Lung microvascular endothelial cell (primary cell): ENCODE results near the gene SMYD5. TPM values are rescaled to one million over a fixed set of nuclear protein-coding genes. Genes with fewer than 3 reads are reported as not detected.
"Not testable (repeated sequence)": the region's sequence is repeated elsewhere in the genome, so short reads cannot be mapped to it uniquely, and the experiment has no call there.

Experiments used
- DNase-seq, 2 donors: peaks; one replicate each; pipeline versions ENCODE4 v3.0.0 to v3.0.0-alpha.2; 2010; ENCODE audit warnings: low read depth in 2 of 2
- total RNA-seq: library from RNA; depleted of rRNA; stranded (reverse); fragments of >200 nt; gene quantifications from 2 replicates; pipeline ENCODE4 v1.2.1, GENCODE V29; 2014

The SMYD5 gene
- 9.4 and 11.1 TPM in 2 replicates for total RNA-seq

- peak; percentile 80 to 93 for DNase-seq
These were observed at the start of gene SMYD5 for GRCh38 chr2:73214120-73215035. Gene SMYD5 (plus strand): TSS chr2:73214245. CDS start chr2:73214267, 22 bp downstream.

GRCh38 chr2:73165978-73166377 lies 48.1 kb upstream of the SMYD5 start:
- DNase-seq = not testable (repeated sequence)

- not testable (repeated sequence) for DNase-seq
These were observed 47.2 kb upstream of the SMYD5 start for GRCh38 chr2:73166813-73167212.

GRCh38 chr2:73168348-73168747 lies 45.7 kb upstream of the SMYD5 start:
- not testable (repeated sequence) for DNase-seq

- DNase-seq = not testable (repeated sequence)
These were observed 43.7 kb upstream of the SMYD5 start for GRCh38 chr2:73170341-73170740.

GRCh38 chr2:73172963-73173362 lies 41.1 kb upstream of the SMYD5 start:
- DNase-seq = no peak

GRCh38 chr2:73173781-73174180 lies 40.3 kb upstream of the SMYD5 start:
- no peak for DNase-seq

GRCh38 chr2:73174244-73174643 lies 39.8 kb upstream of the SMYD5 start:
- no peak for DNase-seq

- DNase-seq = no peak
These were observed 38.9 kb upstream of the SMYD5 start for GRCh38 chr2:73174941-73175662.

GRCh38 chr2:73175663-73176204 lies 38.3 kb upstream of the SMYD5 start:
- peak; percentile 69 to 70 for DNase-seq

GRCh38 chr2:73176205-73176880 lies 37.7 kb upstream of the SMYD5 start:
- DNase-seq = peak in 1 of 2 donors; percentile 21

- peak; percentile 88 to 90 for DNase-seq
These were observed 37.0 kb upstream of the SMYD5 start for GRCh38 chr2:73176881-73177644.

- no peak for DNase-seq
These were observed 36.3 kb upstream of the SMYD5 start for GRCh38 chr2:73177645-73178255.

GRCh38 chr2:73185965-73186364 lies 28.1 kb upstream of the SMYD5 start:
- no peak for DNase-seq

GRCh38 chr2:73187549-73187948 lies 26.5 kb upstream of the SMYD5 start:
- DNase-seq = no peak

- no peak for DNase-seq
These were observed 16.5 kb upstream of the SMYD5 start for GRCh38 chr2:73197579-73197978.

GRCh38 chr2:73200281-73200680 lies 13.8 kb upstream of the SMYD5 start:
- peak in 1 of 2 donors; percentile 42 for DNase-seq

GRCh38 chr2:73202156-73203054 lies 11.6 kb upstream of the SMYD5 start, which contains the start of gene NOTO:
Gene NOTO (plus strand): TSS chr2:73202574. CDS start chr2:73202667, 93 bp downstream.
- DNase-seq = no peak

- no peak for DNase-seq
These were observed 10.9 kb upstream of the SMYD5 start for GRCh38 chr2:73203055-73203681.
